Bronchial epithelial cell (primary cell): Measurements from ENCODE around the gene COL4A1. TPM values are rescaled to one million over a fixed set of nuclear protein-coding genes. Genes with fewer than 3 reads are reported as not detected.

Experiments used
- DNase-seq: peaks from one replicate; pipeline ENCODE4 v3.0.0-alpha.2; 2010; ENCODE audit warnings: low read depth
- FAIRE-seq: peaks from 2 replicates; lab custom pipeline; 2011; peaks lifted over from hg19 to GRCh38; lab: Jason Lieb, UNC
- H3K27me3 ChIP-seq: 2 replicates; pipeline ENCODE4 v1.5.1; 2011; ENCODE audit warnings: low read length; ENCODE audit not compliant: control insufficient read depth, insufficient read depth
- H3K36me3 ChIP-seq: 2 replicates; pipeline ENCODE4 v1.5.1; 2011; ENCODE audit warnings: low read length; ENCODE audit not compliant: control insufficient read depth, insufficient read depth
- H3K4me3 ChIP-seq: 2 replicates; pipeline ENCODE4 v1.5.1; 2011; ENCODE audit warnings: mild to moderate bottlenecking, low read depth, low read length, control low read depth
- total RNA-seq: library from RNA; depleted of rRNA; stranded (reverse); fragments of >200 nt; gene quantifications from 2 replicates; pipeline ENCODE4 v1.2.1, GENCODE V29; 2014
- TF ChIP-seq, protein P1 (sequence below): IDR thresholded peaks from 2 replicates; pipeline ENCODE4 v1.5.1; 2011; ENCODE audit warnings: mild to moderate bottlenecking, moderate library complexity, low read length, control low read depth, inconsistent platforms; ENCODE audit not compliant: insufficient read depth, severe bottlenecking

Gene COL4A1
- total RNA-seq, 1 donor from 2014 or later, result 7.4 TPM

DNA sequence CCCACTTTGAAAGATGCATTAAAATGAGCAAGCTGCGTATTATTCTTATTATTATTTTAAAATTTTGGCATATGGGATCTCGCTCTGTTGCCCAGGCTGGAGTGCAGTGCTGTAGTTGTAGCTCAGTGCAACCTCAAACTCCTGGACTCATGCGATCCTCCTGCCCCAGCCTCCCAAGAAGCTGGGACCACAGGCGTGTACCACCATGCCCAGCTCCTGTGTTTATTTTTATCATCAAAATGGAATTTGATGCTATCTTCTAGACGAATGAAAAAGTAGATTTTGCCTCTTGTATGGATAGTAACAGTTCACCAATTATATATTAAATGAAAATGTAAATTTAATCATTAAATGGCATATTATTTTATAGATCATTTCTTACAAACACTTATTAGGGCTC is 43.6 kb downstream of the COL4A1 start:
- DNase-seq (no peak), FAIRE-seq (no peak)
- TF ChIP-seq, protein P1, sequence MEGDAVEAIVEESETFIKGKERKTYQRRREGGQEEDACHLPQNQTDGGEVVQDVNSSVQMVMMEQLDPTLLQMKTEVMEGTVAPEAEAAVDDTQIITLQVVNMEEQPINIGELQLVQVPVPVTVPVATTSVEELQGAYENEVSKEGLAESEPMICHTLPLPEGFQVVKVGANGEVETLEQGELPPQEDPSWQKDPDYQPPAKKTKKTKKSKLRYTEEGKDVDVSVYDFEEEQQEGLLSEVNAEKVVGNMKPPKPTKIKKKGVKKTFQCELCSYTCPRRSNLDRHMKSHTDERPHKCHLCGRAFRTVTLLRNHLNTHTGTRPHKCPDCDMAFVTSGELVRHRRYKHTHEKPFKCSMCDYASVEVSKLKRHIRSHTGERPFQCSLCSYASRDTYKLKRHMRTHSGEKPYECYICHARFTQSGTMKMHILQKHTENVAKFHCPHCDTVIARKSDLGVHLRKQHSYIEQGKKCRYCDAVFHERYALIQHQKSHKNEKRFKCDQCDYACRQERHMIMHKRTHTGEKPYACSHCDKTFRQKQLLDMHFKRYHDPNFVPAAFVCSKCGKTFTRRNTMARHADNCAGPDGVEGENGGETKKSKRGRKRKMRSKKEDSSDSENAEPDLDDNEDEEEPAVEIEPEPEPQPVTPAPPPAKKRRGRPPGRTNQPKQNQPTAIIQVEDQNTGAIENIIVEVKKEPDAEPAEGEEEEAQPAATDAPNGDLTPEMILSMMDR, result no peak

DNA sequence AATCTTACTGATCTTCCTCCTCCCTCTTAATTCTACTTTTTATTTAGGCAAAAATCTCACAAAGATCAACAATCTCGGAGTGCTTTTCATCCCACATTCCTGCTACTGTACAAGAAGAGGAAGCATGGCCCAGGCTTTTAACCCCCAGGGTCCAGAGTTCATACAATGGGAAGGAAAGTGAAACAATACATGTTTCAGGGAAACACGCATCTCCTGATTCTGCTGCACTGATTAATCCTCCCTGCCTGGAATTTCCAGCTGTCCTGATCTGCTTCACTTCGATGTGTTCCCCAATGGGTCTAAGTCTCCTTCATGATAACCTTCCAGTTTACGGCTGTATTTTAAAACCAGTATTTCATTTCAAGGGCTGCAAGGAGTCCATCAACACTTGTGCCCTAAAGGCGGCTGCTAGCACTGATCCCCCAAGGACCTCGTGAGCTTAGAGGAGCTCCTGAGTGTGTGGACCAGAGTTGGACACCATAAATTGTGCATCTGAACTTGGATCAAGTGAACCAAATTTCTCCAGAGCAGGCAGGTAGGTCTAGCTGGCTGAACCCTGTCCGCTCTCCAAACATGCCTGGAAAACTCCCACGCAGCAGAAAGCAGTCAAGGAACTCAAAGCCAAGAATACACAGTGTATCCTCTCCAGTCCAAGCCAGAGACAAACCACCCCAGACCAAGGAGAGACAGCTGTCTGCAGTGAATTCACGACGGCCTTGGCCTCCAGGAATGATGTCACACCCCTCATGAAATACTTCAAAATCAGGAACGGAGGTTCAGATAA is 44.3 kb downstream of the COL4A1 start:
- no peak for FAIRE-seq
- DNase-seq, result no peak
- Histone ChIP-seq H3K36me3 (no peaks in the 10 kb centered on the region), H3K4me3 (no peak overlapping the region), H3K27me3 (no peaks in the 10 kb centered on the region)
- TF ChIP-seq, protein P1, result no peak

More for the DNA sequence above, 43.6 kb downstream of the COL4A1 start:
- H3K36me3 ChIP-seq, result no peaks in the 10 kb centered on the region
- H3K4me3 ChIP-seq, result no peak overlapping the region
- no peaks in the 10 kb centered on the region for H3K27me3 ChIP-seq

DNA sequence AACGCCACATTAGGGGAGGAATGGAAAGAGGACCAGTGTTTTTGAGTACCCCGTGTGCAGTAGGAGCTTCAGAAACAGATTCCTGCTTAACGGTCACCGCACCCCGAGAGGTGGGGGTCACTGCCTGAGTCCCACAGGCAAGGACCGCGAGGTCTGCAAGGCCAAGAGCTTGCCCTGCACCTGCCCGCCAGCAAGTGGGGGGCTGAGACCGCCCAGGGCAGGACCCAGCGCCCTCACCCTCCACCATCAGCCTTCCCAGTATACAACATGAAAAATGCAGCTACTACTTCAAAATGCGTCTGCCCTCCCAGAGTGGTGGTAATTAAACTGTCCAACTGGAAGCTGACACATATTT is 44.9 kb downstream of the COL4A1 start:
- Histone ChIP-seq H3K4me3 (no peak overlapping the region), H3K36me3 (no peaks in the 10 kb centered on the region), H3K27me3 (no peaks in the 10 kb centered on the region)
- FAIRE-seq (no peak), DNase-seq (no peak)
- TF ChIP-seq, protein P1, result no peak

DNA sequence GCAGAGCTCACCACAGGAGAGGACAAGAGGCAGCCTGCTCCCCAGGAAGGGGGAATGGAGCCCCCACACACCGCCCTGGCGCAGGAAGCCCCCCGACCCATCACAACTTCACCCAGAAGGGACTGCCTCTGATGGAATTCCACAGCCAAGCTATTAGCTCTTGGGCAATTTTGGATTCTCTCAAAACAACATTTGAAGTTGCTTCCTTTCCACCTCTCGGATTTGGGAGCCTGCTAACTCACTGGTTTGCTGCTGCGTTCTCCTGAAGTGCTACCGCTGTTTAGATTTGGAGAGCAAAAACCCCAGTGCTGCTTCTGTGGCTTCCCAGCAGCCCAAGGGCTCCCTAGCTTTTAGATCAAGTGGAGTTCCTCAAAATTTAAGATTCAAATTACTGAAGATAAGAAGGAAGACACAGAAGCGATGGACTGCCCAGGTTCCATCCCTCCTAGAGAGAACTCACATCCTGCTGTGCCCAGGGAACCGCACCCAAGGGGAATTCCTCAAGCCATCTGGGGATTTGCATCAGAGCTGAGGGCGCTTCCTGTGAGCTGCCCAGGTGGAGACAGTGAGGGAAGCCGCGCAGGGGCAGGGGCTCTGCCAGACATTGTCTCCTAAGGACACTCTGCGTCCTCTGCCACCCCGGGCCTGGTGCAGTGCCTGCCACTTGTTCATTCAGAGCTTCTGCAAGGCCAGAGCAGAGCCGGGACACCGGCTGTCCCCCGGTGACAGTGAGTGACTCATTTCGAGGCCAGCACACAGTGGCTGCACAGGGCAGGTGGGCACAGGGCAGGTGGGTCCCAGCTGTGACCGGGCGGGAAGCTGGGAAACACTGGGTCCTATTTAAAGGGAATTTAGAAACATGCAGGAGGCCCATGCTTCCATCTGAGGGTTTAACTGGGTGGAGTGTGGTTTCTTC is 45.5 kb downstream of the COL4A1 start:
- H3K36me3 ChIP-seq, result no peaks in the 10 kb centered on the region
- H3K4me3 ChIP-seq, result no peak overlapping the region
- TF ChIP-seq, protein P1, result no peak
- FAIRE-seq, result no peak
- DNase-seq, result peak; percentile 22
- H3K27me3 ChIP-seq, result no peaks in the 10 kb centered on the region

DNA sequence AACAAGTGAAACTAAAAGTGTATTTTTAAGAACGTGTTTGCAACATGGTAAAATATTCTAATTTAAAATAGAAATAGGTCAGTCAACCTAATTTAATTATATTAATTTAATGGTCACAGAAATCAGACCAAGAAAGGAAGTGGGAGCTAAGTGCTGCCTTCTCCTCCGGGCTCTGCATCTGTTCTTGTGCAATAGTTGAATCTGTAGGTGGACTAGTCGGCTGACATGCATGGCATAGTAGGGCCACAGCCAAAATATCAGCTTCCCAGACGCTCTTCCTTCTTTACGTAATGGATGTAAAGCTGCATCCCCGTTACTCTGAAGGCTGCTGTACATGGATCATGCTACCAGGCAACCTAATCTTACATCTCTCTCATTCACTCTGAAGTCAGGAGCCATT is 47.3 kb downstream of the COL4A1 start:
- Histone ChIP-seq H3K36me3 (no peaks in the 10 kb centered on the region), H3K4me3 (no peak overlapping the region), H3K27me3 (no peaks in the 10 kb centered on the region)
- TF ChIP-seq, protein P1, result no peak
- no peak for FAIRE-seq
- DNase-seq, result peak; percentile 11
